Mammary epithelial cell (primary cell): ENCODE measurements around the gene TET3.

Source experiments
- CTCF ChIP-seq, 2 donors: IDR thresholded peaks in 1 of 2; conservative IDR thresholded peaks in 1 of 2; 2 replicates each; pipeline ENCODE4 v1.5.1; 2011 to 2012; ENCODE audit warnings: inconsistent platforms in 2 of 2, low read length in 2 of 2, mild to moderate bottlenecking in 2 of 2, control low read depth in 1 of 2, low read depth in 1 of 2; ENCODE audit not compliant: insufficient read depth in 1 of 2; ENCODE audit errors: extremely low read depth in 1 of 2
- EZH2 ChIP-seq: IDR thresholded peaks from 2 replicates; pipeline ENCODE4 v1.6.1; 2012; ENCODE audit warnings: low read length, inconsistent platforms, borderline replicate concordance

GRCh38 chr2:73962798-73963197 is 21.9 kb upstream of the TET3 start:
- TF ChIP-seq CTCF (conservative IDR thresholded peaks at IDR 0.05 in 1 of 2, IDR thresholded peaks at IDR 0.05 in 1 of 2; ENCODE audit: extremely low read depth in 1 of 2, insufficient read depth in 1 of 2, low read depth in 1 of 2, low read length in 2 of 2) (no peak), EZH2 (no peak)
